ENCODE data around the gene ANGEL1.

DNA sequence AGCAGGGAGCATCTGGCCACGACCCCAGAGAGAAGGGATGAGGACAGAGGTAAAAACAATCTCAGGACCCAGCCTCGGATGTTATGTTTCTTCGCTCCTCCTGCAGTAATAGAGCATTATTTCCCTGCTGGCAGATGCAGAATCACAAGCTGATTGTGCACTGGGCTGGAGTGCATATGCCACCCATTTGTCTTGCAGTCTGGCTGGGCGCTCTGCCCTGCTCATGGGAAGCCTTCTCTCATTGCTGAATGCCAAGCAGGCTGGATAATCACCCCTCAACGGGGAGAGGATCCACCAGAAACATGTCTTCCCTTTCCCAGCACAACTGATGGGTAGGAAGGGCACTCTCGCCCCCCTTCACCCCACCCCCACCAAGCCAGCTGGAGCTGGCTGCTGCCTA, 59.9 kb downstream of the ANGEL1 start:
- TF ChIP-seq, protein P1, sequence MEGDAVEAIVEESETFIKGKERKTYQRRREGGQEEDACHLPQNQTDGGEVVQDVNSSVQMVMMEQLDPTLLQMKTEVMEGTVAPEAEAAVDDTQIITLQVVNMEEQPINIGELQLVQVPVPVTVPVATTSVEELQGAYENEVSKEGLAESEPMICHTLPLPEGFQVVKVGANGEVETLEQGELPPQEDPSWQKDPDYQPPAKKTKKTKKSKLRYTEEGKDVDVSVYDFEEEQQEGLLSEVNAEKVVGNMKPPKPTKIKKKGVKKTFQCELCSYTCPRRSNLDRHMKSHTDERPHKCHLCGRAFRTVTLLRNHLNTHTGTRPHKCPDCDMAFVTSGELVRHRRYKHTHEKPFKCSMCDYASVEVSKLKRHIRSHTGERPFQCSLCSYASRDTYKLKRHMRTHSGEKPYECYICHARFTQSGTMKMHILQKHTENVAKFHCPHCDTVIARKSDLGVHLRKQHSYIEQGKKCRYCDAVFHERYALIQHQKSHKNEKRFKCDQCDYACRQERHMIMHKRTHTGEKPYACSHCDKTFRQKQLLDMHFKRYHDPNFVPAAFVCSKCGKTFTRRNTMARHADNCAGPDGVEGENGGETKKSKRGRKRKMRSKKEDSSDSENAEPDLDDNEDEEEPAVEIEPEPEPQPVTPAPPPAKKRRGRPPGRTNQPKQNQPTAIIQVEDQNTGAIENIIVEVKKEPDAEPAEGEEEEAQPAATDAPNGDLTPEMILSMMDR (IDR thresholded peaks at IDR 0.05) = no peak
- TF ChIP-seq POLR2A (IDR thresholded peaks at IDR 0.05) = no peak

Measured in heart left ventricle (tissue), 13 donors.